ENCODE measurements around the gene RASSF5.

The RASSF5 gene

DNA sequence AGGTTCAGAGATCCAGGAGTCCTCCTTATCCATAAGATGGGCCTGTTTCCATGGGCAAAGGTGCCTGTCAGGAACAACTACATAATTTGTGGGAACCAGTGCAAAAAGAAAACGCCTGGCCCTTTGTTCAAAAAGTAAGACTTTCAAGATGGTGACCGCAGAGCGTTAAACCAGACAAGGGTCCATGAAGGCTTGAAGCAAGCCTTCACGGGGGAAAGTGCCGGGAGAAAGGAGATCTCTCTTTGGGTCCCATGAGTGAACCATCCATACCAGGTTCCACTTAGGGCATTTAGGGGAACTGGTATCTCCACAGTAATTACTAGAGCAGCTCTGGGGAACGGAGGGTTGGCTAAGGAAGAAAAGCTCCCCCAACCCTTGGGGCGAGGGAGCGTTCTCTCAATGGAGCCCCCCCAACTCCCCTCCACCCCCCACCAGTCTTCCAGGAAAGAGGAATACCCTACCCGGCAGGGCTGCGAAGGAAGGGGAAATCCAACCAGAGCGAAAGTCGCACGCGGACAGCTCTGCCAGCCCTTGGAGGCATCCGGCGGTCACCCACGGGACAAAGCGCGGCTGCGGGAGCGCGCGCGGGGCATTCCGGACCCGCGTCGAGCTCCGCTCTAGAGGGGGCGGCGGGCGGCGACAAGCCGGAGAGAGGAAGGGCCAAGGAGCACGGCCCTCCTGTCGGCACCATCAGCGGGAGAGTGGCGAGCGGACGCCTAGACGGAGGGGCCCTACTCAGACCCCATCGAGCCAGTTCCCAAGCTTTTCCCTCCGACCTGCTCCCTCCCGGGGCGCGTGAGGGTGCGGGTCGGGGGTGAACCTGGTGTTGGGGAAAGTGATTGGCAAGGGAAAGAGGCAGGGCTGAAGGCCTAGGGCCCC lies 687 bp upstream of the RASSF5 start:
- H3K4me3 ChIP-seq (ENCODE audit: low read depth, low read length) = peak overlapping the region; percentile 61
- TF ChIP-seq, protein P1, sequence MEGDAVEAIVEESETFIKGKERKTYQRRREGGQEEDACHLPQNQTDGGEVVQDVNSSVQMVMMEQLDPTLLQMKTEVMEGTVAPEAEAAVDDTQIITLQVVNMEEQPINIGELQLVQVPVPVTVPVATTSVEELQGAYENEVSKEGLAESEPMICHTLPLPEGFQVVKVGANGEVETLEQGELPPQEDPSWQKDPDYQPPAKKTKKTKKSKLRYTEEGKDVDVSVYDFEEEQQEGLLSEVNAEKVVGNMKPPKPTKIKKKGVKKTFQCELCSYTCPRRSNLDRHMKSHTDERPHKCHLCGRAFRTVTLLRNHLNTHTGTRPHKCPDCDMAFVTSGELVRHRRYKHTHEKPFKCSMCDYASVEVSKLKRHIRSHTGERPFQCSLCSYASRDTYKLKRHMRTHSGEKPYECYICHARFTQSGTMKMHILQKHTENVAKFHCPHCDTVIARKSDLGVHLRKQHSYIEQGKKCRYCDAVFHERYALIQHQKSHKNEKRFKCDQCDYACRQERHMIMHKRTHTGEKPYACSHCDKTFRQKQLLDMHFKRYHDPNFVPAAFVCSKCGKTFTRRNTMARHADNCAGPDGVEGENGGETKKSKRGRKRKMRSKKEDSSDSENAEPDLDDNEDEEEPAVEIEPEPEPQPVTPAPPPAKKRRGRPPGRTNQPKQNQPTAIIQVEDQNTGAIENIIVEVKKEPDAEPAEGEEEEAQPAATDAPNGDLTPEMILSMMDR (conservative IDR thresholded peaks at IDR 0.05; ENCODE audit: low read depth, low read length) = no peak
- DNase-seq (ENCODE audit: low read depth) = no peak

DNA sequence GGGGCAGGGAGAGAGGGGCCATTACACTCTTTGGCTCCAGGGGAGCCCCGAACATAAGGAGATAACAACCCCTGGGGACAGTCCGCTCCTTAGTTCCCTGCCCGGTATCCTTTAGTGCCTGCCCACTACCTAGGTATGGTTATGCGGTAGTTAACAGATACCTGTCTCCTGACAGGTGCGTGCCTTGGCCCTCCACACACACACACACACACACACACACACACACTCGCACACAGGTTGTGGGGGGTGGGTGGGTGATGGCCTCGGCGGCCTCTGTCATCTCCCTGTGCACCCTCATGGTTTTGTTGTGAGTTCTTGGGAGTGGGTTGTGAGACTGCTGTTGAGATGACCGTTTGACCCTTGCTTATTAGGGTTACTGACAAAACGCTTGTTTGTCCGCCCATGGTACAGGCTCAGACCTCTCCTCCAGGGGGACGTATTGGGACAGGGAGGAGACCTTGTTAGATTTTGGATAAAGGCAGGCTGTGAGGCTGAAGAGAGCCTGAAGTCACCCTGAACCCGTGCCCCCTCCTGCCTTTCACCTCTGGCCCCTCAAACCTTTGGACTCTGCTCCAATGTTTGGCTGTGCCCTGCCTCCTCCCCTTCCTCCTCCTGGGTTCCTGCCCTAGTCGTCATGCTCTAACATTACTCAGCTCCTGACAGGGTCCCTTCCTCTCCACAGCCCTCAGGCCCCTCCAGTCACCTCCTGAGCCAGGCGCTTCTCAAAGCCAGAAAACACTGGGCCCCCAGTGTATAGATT lies 979 bp downstream of the RASSF5 start:
- TF ChIP-seq, protein P1 (conservative IDR thresholded peaks at IDR 0.05; ENCODE audit: low read depth, low read length) = no peak
- peak overlapping the region; percentile 61 for H3K4me3 ChIP-seq (ENCODE audit: low read depth, low read length)
- DNase-seq (ENCODE audit: low read depth) = no peak

DNA sequence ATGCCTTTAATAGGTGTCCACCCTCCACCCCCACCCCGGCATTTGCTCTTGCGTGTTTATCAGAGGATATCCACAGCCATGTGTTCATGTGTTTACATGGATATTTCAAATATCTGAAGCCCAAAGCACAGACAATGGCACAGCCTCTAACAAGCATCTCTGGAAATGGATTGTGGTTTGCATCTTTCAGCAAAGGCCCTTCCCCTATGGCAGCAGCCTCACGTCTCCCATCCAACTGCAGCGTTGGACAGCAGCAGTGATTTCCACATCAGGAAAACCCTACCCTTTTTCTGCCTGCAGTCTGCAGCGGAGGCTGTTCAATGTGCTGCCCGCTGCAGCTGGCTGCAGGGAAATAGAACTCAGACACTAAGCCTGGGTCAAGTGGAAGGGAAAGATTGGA lies 1.6 kb downstream of the RASSF5 start:
- H3K4me3 ChIP-seq (ENCODE audit: low read depth, low read length) = no peak overlapping the region
- TF ChIP-seq, protein P1 (conservative IDR thresholded peaks at IDR 0.05; ENCODE audit: low read depth, low read length) = no peak
- DNase-seq (ENCODE audit: low read depth) = peak; percentile 57

DNA sequence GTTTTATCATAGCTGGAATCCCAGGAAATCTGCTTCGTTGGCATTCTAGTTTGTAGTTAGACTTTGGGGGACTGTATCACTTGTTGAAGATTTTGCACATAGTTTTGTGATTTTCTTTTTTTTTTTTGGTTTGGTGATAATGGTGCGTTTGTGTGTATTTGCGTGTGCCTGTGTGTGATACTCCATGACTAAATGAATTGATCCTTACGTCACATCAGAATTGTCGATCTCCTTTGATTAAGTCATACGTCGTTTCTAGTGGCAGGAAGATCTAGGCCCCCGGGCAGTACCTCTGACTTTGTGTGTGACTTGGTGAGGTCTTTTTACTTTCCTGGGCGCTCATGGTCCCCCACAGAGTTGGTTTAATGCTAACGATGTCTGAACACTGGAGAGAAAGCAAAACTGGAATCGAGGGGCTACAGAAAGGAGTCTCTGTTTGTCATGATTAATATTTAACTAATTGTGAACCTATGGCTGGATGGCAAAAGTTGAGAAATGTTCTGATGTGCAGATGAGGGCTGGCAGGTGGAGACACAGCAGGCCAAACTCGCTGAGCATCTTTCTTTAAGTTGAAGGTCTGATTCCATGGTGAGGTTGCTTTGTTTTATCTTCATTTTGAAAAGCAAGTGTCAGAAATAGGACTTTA lies 2.4 kb downstream of the RASSF5 start:
- no peak overlapping the region for H3K4me3 ChIP-seq (ENCODE audit: low read depth, low read length)
- TF ChIP-seq, protein P1 (conservative IDR thresholded peaks at IDR 0.05; ENCODE audit: low read depth, low read length) = no peak

DNA sequence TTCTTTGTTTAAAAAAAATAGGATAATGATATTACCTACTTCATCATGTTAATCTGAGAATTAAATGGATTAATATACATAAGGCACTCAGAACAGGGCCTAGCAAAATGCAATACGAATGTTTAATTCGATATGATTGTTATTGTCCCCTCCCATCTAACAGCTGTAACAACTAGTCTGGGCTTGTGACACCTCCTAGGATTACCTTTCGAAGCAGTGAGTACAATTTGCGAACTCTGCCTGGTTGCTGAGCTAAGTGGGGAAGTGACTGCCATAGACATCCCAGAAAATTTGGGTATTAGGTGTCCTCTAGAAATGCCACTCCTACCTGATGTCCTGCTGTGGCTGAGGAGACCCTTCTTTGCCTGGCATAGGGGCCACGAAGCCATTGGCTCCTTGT lies 3.0 kb downstream of the RASSF5 start:
- no peak for DNase-seq (ENCODE audit: low read depth)
- TF ChIP-seq, protein P1 (conservative IDR thresholded peaks at IDR 0.05; ENCODE audit: low read depth, low read length) = no peak
- H3K4me3 ChIP-seq (ENCODE audit: low read depth, low read length) = no peak overlapping the region

More for the DNA sequence above, 2.4 kb downstream of the RASSF5 start:
- no peak for DNase-seq (ENCODE audit: low read depth)

DNA sequence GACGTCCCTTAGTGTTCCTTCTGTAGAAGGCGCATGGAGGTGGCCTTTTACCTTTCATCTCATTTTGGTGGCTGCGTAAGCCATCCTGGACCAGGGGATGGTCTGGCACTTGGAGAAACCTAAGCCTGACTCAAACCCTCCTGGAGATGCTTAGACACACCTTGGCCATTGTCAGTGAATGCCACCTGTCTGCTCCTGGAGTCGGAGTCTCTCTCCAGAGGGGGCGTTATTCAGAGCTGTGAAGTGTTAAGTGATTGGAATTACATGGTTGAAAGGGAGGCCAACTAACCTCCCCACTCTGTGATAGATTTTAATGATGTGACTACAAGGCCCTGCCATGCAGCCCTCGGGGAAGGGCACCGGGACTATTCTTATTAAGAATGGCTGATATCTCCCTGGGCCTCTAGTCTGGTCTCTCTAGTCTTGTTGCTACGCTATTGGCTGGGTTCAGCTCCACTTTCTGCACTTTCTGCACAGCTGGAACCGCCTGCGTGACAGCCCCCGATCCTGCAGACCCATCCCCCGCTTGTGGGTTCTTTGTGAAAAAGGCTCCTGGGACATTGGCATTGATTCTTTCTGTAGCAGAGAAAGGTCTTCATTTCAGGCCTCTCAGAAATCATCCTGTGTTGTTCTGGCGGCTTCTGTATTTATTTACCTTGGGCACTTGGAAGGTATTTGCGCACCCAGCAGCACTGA lies 4.2 kb downstream of the RASSF5 start:
- TF ChIP-seq, protein P1 (conservative IDR thresholded peaks at IDR 0.05; ENCODE audit: low read depth, low read length) = no peak
- DNase-seq (ENCODE audit: low read depth) = no peak
- no peak overlapping the region for H3K4me3 ChIP-seq (ENCODE audit: low read depth, low read length)

All from choroid plexus epithelial cell (primary cell).